ENCODE results near the gene MUC2.

Gene MUC2

GRCh38 chr11:1036303-1036923, 38.3 kb upstream of the MUC2 start, which contains the start of gene MUC6:
TSS of gene MUC6 (minus strand) at chr11:1036718. CDS start at chr11:1036655, 63 bp downstream.
- Histone ChIP-seq H3K36me3 (ENCODE audit: control insufficient read depth in 5 of 5, insufficient read depth in 5 of 5, low read length in 5 of 5) (peaks cover 0 to 5% (median 0%) of the 10 kb centered on the region in 5 donors), H3K9me3 (ENCODE audit: control insufficient read depth in 5 of 5, low read length in 5 of 5) (no peaks in the 10 kb centered on the region), H3K4me1 (ENCODE audit: control insufficient read depth in 5 of 5, insufficient read depth in 5 of 5, low read length in 5 of 5) (no peaks in the 10 kb centered on the region), H3K27ac (ENCODE audit: low read depth, low read length) (no peak within 1 kb of the TSS), H3K9ac (ENCODE audit: low read length in 5 of 5) (no peak within 1 kb of the TSS), H3K27me3 (ENCODE audit: control insufficient read depth in 5 of 5, insufficient read depth in 4 of 5, low read length in 5 of 5) (peaks cover 10 to 34% (median 11%) of the 10 kb centered on the region in 5 donors), H3K4me3 (ENCODE audit: low read depth in 1 of 5, low read length in 5 of 5) (no peak within 1 kb of the TSS)

- H3K9me3 ChIP-seq (ENCODE audit: control insufficient read depth in 5 of 5, low read length in 5 of 5): no peaks in the 10 kb centered on the region
- no peak overlapping the region for H3K9ac ChIP-seq (ENCODE audit: low read length in 5 of 5)
- peaks cover 0 to 5% (median 0%) of the 10 kb centered on the region in 5 donors for H3K36me3 ChIP-seq (ENCODE audit: control insufficient read depth in 5 of 5, insufficient read depth in 5 of 5, low read length in 5 of 5)
- H3K27ac ChIP-seq (ENCODE audit: low read depth, low read length): no peak overlapping the region
- no peak overlapping the region for H3K4me3 ChIP-seq (ENCODE audit: low read depth in 1 of 5, low read length in 5 of 5)
- H3K27me3 ChIP-seq (ENCODE audit: control insufficient read depth in 5 of 5, insufficient read depth in 4 of 5, low read length in 5 of 5): peaks cover 10 to 39% (median 16%) of the 10 kb centered on the region in 5 donors
- H3K4me1 ChIP-seq (ENCODE audit: control insufficient read depth in 5 of 5, insufficient read depth in 5 of 5, low read length in 5 of 5): no peaks in the 10 kb centered on the region
Measured at GRCh38 chr11:1036931-1037330, 37.7 kb upstream of the MUC2 start.

GRCh38 chr11:1037506-1038055, 37.1 kb upstream of the MUC2 start:
- H3K27ac ChIP-seq (ENCODE audit: low read depth, low read length): no peak overlapping the region
- H3K4me1 ChIP-seq (ENCODE audit: control insufficient read depth in 5 of 5, insufficient read depth in 5 of 5, low read length in 5 of 5): no peaks in the 10 kb centered on the region
- H3K9ac ChIP-seq (ENCODE audit: low read length in 5 of 5): no peak overlapping the region
- peaks cover 10 to 39% (median 17%) of the 10 kb centered on the region in 5 donors for H3K27me3 ChIP-seq (ENCODE audit: control insufficient read depth in 5 of 5, insufficient read depth in 4 of 5, low read length in 5 of 5)
- H3K36me3 ChIP-seq (ENCODE audit: control insufficient read depth in 5 of 5, insufficient read depth in 5 of 5, low read length in 5 of 5): no peaks in the 10 kb centered on the region
- H3K4me3 ChIP-seq (ENCODE audit: low read depth in 1 of 5, low read length in 5 of 5): no peak overlapping the region
- no peaks in the 10 kb centered on the region for H3K9me3 ChIP-seq (ENCODE audit: control insufficient read depth in 5 of 5, low read length in 5 of 5)

GRCh38 chr11:1038361-1038760, 36.3 kb upstream of the MUC2 start:
- Histone ChIP-seq H3K27ac (ENCODE audit: low read depth, low read length) (no peak overlapping the region), H3K36me3 (ENCODE audit: control insufficient read depth in 5 of 5, insufficient read depth in 5 of 5, low read length in 5 of 5) (no peaks in the 10 kb centered on the region), H3K27me3 (ENCODE audit: control insufficient read depth in 5 of 5, insufficient read depth in 4 of 5, low read length in 5 of 5) (peaks cover 10 to 39% (median 23%) of the 10 kb centered on the region in 5 donors), H3K9ac (ENCODE audit: low read length in 5 of 5) (no peak overlapping the region), H3K4me3 (ENCODE audit: low read depth in 1 of 5, low read length in 5 of 5) (no peak overlapping the region), H3K4me1 (ENCODE audit: control insufficient read depth in 5 of 5, insufficient read depth in 5 of 5, low read length in 5 of 5) (no peaks in the 10 kb centered on the region), H3K9me3 (ENCODE audit: control insufficient read depth in 5 of 5, low read length in 5 of 5) (no peaks in the 10 kb centered on the region)

- H3K9me3 ChIP-seq (ENCODE audit: control insufficient read depth in 5 of 5, low read length in 5 of 5): no peaks in the 10 kb centered on the region
- H3K36me3 ChIP-seq (ENCODE audit: control insufficient read depth in 5 of 5, insufficient read depth in 5 of 5, low read length in 5 of 5): no peaks in the 10 kb centered on the region
- no peaks in the 10 kb centered on the region for H3K4me1 ChIP-seq (ENCODE audit: control insufficient read depth in 5 of 5, insufficient read depth in 5 of 5, low read length in 5 of 5)
- no peak overlapping the region for H3K4me3 ChIP-seq (ENCODE audit: low read depth in 1 of 5, low read length in 5 of 5)
- H3K27me3 ChIP-seq (ENCODE audit: control insufficient read depth in 5 of 5, insufficient read depth in 4 of 5, low read length in 5 of 5): peaks cover 10 to 37% (median 26%) of the 10 kb centered on the region in 5 donors
- H3K9ac ChIP-seq (ENCODE audit: low read length in 5 of 5): no peak overlapping the region
- H3K27ac ChIP-seq (ENCODE audit: low read depth, low read length): no peak overlapping the region
Measured at GRCh38 chr11:1038921-1039320, 35.8 kb upstream of the MUC2 start.

GRCh38 chr11:1039481-1040427, 34.9 kb upstream of the MUC2 start:
- Histone ChIP-seq H3K4me1 (ENCODE audit: control insufficient read depth in 5 of 5, insufficient read depth in 5 of 5, low read length in 5 of 5) (no peaks in the 10 kb centered on the region), H3K27ac (ENCODE audit: low read depth, low read length) (no peak overlapping the region), H3K27me3 (ENCODE audit: control insufficient read depth in 5 of 5, insufficient read depth in 4 of 5, low read length in 5 of 5) (peaks cover 10 to 33% (median 26%) of the 10 kb centered on the region in 5 donors), H3K4me3 (ENCODE audit: low read depth in 1 of 5, low read length in 5 of 5) (no peak overlapping the region), H3K36me3 (ENCODE audit: control insufficient read depth in 5 of 5, insufficient read depth in 5 of 5, low read length in 5 of 5) (no peaks in the 10 kb centered on the region), H3K9me3 (ENCODE audit: control insufficient read depth in 5 of 5, low read length in 5 of 5) (peaks cover 0 to under 1% (median 0%) of the 10 kb centered on the region in 5 donors), H3K9ac (ENCODE audit: low read length in 5 of 5) (no peak overlapping the region)

- Histone ChIP-seq H3K4me1 (ENCODE audit: control insufficient read depth in 5 of 5, insufficient read depth in 5 of 5, low read length in 5 of 5) (no peaks in the 10 kb centered on the region), H3K27me3 (ENCODE audit: control insufficient read depth in 5 of 5, insufficient read depth in 4 of 5, low read length in 5 of 5) (peaks cover 10 to 33% (median 26%) of the 10 kb centered on the region in 5 donors), H3K36me3 (ENCODE audit: control insufficient read depth in 5 of 5, insufficient read depth in 5 of 5, low read length in 5 of 5) (no peaks in the 10 kb centered on the region), H3K27ac (ENCODE audit: low read depth, low read length) (no peak overlapping the region), H3K9me3 (ENCODE audit: control insufficient read depth in 5 of 5, low read length in 5 of 5) (peaks cover 0 to 4% (median 0%) of the 10 kb centered on the region in 5 donors), H3K9ac (ENCODE audit: low read length in 5 of 5) (no peak overlapping the region), H3K4me3 (ENCODE audit: low read depth in 1 of 5, low read length in 5 of 5) (no peak overlapping the region)
Measured at GRCh38 chr11:1040428-1041148, 34.1 kb upstream of the MUC2 start.

GRCh38 chr11:1041149-1041467, 33.6 kb upstream of the MUC2 start:
- Histone ChIP-seq H3K27ac (ENCODE audit: low read depth, low read length) (no peak overlapping the region), H3K9me3 (ENCODE audit: control insufficient read depth in 5 of 5, low read length in 5 of 5) (peaks cover 0 to 4% (median 0%) of the 10 kb centered on the region in 5 donors), H3K27me3 (ENCODE audit: control insufficient read depth in 5 of 5, insufficient read depth in 4 of 5, low read length in 5 of 5) (peaks cover 8 to 27% (median 24%) of the 10 kb centered on the region in 5 donors), H3K36me3 (ENCODE audit: control insufficient read depth in 5 of 5, insufficient read depth in 5 of 5, low read length in 5 of 5) (no peaks in the 10 kb centered on the region), H3K4me1 (ENCODE audit: control insufficient read depth in 5 of 5, insufficient read depth in 5 of 5, low read length in 5 of 5) (no peaks in the 10 kb centered on the region), H3K9ac (ENCODE audit: low read length in 5 of 5) (no peak overlapping the region), H3K4me3 (ENCODE audit: low read depth in 1 of 5, low read length in 5 of 5) (no peak overlapping the region)

- H3K4me1 ChIP-seq (ENCODE audit: control insufficient read depth in 5 of 5, insufficient read depth in 5 of 5, low read length in 5 of 5): no peaks in the 10 kb centered on the region
Measured at GRCh38 chr11:1041471-1041870, 33.2 kb upstream of the MUC2 start.

More at GRCh38 chr11:1041471-1041870, 33.2 kb upstream of the MUC2 start:
- peaks cover 0 to 4% (median 0%) of the 10 kb centered on the region in 5 donors for H3K9me3 ChIP-seq (ENCODE audit: control insufficient read depth in 5 of 5, low read length in 5 of 5)
- H3K36me3 ChIP-seq (ENCODE audit: control insufficient read depth in 5 of 5, insufficient read depth in 5 of 5, low read length in 5 of 5): no peaks in the 10 kb centered on the region
- no peak overlapping the region for H3K27ac ChIP-seq (ENCODE audit: low read depth, low read length)
- H3K27me3 ChIP-seq (ENCODE audit: control insufficient read depth in 5 of 5, insufficient read depth in 4 of 5, low read length in 5 of 5): peaks cover 4 to 25% (median 23%) of the 10 kb centered on the region in 5 donors
- H3K4me3 ChIP-seq (ENCODE audit: low read depth in 1 of 5, low read length in 5 of 5): no peak overlapping the region
- H3K9ac ChIP-seq (ENCODE audit: low read length in 5 of 5): no peak overlapping the region
